Large intestine (tissue), 12 donors: ENCODE data around the gene ZNF692. TPM values are rescaled to one million over a fixed set of nuclear protein-coding genes. Genes with fewer than 3 reads are reported as not detected.
A peak's percentile ranks its signal among the peaks of the same experiment; 100 is the strongest.

Experiments
- DNase-seq, 2 donors: peaks; one replicate each; pipeline versions ENCODE4 v3.0.0 to v3.0.0-alpha.2; 2013
- H3K27ac ChIP-seq: one replicate; pipeline ENCODE4 v1.5.1; 2013; ENCODE audit warnings: low read length
- H3K27me3 ChIP-seq: 2 replicates; pipeline ENCODE4 v1.6.1; 2013; ENCODE audit warnings: low read length; ENCODE audit not compliant: control insufficient read depth, insufficient read depth
- H3K36me3 ChIP-seq: 2 replicates; pipeline ENCODE4 v1.6.1; 2013; ENCODE audit warnings: low read length; ENCODE audit not compliant: control insufficient read depth, insufficient read depth
- H3K4me1 ChIP-seq: one replicate; pipeline ENCODE4 v1.6.1; 2013; ENCODE audit warnings: low read length; ENCODE audit not compliant: control insufficient read depth, insufficient read depth
- H3K4me3 ChIP-seq: one replicate; pipeline ENCODE4 v1.5.1; 2013; ENCODE audit warnings: low read length
- H3K9me3 ChIP-seq: one replicate; pipeline ENCODE4 v1.6.1; 2013; ENCODE audit warnings: mild to moderate bottlenecking, low read depth, low read length, moderate library complexity; ENCODE audit not compliant: control insufficient read depth
- WGBS: methylation state at CpG from one replicate; pipeline ENCODE4 v1.1.5; 2013; ENCODE audit warnings: low lambda C conversion rate; ENCODE audit not compliant: insufficient coverage; 5-methylcytosine and 5-hydroxymethylcytosine counted together
- long read RNA-seq, 11 donors: transcript quantifications; one replicate each; lab custom pipeline, GENCODE V29; 2026
- polyA plus RNA-seq: library from polyadenylated mRNA; unstranded; fragments of 120-200 nt; gene quantifications from one replicate; pipeline ENCODE4 v1.2.1, GENCODE V29; 2013

The ZNF692 gene, protein sequence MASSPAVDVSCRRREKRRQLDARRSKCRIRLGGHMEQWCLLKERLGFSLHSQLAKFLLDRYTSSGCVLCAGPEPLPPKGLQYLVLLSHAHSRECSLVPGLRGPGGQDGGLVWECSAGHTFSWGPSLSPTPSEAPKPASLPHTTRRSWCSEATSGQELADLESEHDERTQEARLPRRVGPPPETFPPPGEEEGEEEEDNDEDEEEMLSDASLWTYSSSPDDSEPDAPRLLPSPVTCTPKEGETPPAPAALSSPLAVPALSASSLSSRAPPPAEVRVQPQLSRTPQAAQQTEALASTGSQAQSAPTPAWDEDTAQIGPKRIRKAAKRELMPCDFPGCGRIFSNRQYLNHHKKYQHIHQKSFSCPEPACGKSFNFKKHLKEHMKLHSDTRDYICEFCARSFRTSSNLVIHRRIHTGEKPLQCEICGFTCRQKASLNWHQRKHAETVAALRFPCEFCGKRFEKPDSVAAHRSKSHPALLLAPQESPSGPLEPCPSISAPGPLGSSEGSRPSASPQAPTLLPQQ
- 58.4 TPM for polyA plus RNA-seq
- long read RNA-seq, donor 1, partial matches to known transcripts, result 0 of 2 reads
- long read RNA-seq, donor 1, other reads (novel, unspliced or antisense), result 0 of 2 reads
- long read RNA-seq, donor 2, partial matches to known transcripts, result 0 of 3 reads
- long read RNA-seq, donor 2, other reads (novel, unspliced or antisense), result 0 of 3 reads
- long read RNA-seq, donor 3, result 0 reads
- long read RNA-seq, donor 4, partial matches to known transcripts, result 0 of 1 reads
- long read RNA-seq, donor 4, other reads (novel, unspliced or antisense), result 0 of 1 reads
- long read RNA-seq, donor 5, partial matches to known transcripts, result 0 of 2 reads
- long read RNA-seq, donor 5, other reads (novel, unspliced or antisense), result 0 of 2 reads
- long read RNA-seq, donor 6, partial matches to known transcripts, result 0 of 4 reads
- long read RNA-seq, donor 6, other reads (novel, unspliced or antisense), result 0 of 4 reads
- long read RNA-seq, donor 7, partial matches to known transcripts, result 0 of 3 reads
- long read RNA-seq, donor 7, other reads (novel, unspliced or antisense), result 0 of 3 reads
- long read RNA-seq, donor 8, partial matches to known transcripts, result 0 of 3 reads
- long read RNA-seq, donor 8, other reads (novel, unspliced or antisense), result 0 of 3 reads
- long read RNA-seq, donor 9, partial matches to known transcripts, result 0 of 5 reads
- long read RNA-seq, donor 9, other reads (novel, unspliced or antisense), result 0 of 5 reads
- long read RNA-seq, donor 10, partial matches to known transcripts, result 6 of 8 reads
- long read RNA-seq, donor 10, other reads (novel, unspliced or antisense), result 0 of 8 reads
- long read RNA-seq, donor 11, partial matches to known transcripts, result 0 of 3 reads
- long read RNA-seq, donor 11, other reads (novel, unspliced or antisense), result 0 of 3 reads

DNA sequence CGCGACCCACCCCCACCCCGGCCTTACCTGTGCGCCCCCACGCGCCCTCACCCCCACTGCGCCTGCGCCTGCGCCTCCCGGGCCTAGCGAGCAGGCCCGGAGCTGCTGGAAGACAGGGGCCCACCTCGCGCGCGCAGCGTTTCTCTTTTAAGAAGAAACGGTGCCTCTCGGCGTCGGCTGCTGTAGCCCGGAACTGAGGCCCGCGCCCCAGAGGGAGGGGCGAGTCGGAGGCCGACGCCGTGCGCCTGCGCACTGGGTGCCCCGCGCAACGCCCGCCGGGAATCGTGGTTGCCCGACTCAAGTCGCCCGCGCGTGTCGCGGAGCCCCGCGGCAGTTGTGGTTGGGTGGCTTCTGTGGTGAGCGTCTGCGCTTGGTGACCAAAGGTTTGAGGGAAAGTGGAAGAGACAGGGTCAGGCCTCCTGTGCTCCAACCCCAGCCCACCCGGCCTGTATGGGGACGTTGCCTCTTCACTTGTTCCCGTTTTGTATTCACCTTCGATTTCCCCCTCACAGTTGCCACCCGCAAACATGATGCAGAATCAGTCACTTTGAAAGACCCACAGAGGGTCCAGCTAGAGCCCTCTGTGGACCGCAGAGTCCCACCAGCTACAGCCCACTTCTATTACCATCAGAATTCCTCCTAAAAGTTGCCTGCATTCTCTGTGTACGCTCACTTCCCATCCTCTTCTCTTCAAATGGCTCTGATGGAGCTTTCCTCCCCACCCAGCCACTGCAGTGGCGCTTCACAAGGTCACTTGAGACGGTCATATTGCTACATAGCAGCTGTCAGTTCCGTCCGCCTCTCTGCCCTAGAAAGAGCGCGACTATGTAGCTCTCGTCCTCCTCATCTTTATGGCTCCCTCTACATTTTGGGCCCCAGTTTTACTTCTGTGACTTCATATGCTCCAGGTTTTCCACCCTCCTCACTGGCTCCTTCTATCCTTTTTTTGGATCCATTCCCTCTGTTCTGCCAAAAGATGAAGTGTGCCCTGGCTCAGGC, at the start of gene ZNF692:
Gene ZNF692 (minus strand): TSS at position 195 of the 999 bp plus-strand sequence. CDS start 776 bp downstream, outside the sequence.
- WGBS, result 67% methylated on average over 3 of the region's 62 CpGs
- Histone ChIP-seq H3K9me3 (no peaks in the 10 kb centered on the region), H3K27ac (peak within 1 kb of the TSS; percentile 91), H3K4me3 (peak within 1 kb of the TSS; percentile 88), H3K27me3 (no peaks in the 10 kb centered on the region), H3K4me1 (peaks cover 25% of the 10 kb centered on the region), H3K36me3 (peaks cover 9% of the 10 kb centered on the region)
- DNase-seq, result peak; percentile 98 to 99

DNA sequence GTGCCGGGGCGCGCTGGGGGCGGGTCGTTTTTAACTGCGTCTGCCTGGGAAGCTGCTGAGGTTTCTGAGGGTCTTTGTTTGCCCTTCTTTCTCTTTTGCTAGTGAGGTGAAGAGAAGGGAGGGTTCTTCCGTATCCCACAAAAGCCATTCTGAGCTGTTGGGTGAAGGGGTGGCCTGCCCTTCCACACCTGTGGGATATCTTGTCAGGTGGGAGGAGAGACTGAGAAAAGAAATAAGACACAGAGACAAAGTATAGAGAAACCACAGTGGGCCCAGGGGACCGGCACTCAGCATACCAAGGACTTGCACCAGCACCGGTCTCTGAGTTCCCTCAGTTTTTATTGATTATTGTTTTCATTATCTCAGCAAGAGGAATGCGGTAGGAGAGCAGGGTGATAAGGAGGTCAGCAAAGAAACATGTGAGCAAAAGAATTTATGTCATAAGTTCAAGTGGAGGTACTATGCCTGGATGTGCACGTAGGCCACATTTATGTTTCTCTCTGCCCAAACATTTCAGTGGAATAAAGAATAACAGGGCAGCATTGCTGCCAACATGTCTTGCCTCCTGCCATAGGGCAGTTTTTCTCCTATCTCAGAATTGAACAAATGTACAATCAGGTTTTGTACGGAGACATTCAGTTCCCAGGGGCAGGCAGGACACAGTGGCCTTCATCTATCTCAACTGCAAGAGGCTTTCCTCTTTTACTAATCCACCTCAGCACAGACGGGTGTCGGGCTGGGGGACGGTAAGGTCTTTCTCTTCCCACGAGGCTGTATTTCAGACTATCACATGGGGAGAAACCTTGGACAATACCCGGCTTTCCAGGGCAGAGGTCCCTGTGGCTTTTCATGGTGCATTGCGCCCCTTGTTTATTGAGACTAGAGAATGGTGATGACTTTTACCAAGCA, 48.1 kb upstream of the ZNF692 start:
- H3K9me3 ChIP-seq, result no peaks in the 10 kb centered on the region
- H3K4me1 ChIP-seq, result peaks cover 15% of the 10 kb centered on the region
- H3K4me3 ChIP-seq, result peak overlapping the region; percentile 70
- peak; percentile 49 to 92 for DNase-seq
- H3K27ac ChIP-seq, result peak overlapping the region; percentile 99
- peaks cover 4% of the 10 kb centered on the region for H3K36me3 ChIP-seq
- 0% methylated on average over 1 of the region's 18 CpGs for WGBS
- no peaks in the 10 kb centered on the region for H3K27me3 ChIP-seq

DNA sequence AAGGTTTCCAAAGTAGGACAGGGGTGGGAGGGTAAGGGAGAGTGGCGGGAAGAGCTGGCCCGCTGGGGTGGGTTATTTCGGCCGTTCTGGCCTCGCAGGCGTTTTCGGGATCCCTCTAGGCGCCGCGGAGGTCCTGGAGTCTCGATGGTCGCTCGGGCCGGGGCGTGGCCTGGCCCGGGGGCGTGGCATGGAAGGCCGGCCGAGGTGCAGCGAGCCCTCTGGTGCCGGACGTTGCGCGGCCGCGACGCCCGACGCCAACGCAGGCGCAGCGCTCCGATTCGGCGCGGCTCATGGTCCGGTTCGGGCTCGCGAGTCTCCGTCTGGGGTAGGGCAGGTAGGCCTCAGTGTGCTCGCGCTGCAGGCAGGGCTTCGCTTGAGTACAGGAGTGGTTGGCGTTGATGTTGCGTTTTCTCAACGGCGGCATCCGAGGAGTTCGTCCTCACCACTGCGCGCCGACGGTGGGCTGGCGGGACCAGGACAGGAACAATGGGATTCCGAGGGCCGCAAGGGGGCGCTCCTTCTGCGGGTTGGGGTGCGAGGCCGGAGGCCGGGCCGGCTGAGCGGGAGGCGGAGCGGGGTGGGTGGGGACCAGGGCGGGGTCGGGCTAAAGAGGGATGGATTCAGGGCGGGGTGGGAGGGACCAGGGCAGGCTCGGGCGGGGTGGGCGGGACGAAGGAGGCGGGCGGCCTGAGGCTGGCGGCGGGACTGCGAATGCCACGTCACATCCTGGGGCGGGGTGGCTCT, 47.3 kb upstream of the ZNF692 start, which contains the start of gene PGBD2:
Gene PGBD2 (plus strand): TSS at position 227 of the 744 bp plus-strand sequence. CDS start 7,628 bp downstream, outside the sequence.
- WGBS, result no CpG with 5 or more reads among the region's 80 CpGs
- peak within 1 kb of the TSS; percentile 70 for H3K4me3 ChIP-seq
- no peaks in the 10 kb centered on the region for H3K9me3 ChIP-seq
- peak within 1 kb of the TSS; percentile 99 for H3K27ac ChIP-seq
- peaks cover 4% of the 10 kb centered on the region for H3K36me3 ChIP-seq
- peaks cover 2% of the 10 kb centered on the region for H3K27me3 ChIP-seq
- peaks cover 15% of the 10 kb centered on the region for H3K4me1 ChIP-seq
- DNase-seq, result peak; percentile 91 to 94

DNA sequence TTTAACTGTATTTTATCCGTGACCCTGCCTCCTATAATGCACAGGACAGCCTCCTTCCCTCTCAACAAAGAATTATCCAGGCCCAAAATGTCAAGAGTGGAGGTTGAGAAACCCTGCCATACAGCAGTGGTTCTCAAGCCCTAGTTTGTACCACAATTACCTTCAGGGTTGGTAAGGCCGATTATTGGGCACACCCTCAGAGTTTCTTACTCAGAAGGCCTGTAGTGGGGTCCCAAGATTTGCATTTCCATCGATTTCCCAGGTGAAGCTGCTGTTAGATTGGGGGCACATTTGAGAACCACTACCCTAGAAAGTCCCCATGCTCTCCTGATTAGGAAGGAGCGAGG, 46.8 kb upstream of the ZNF692 start:
- no peaks in the 10 kb centered on the region for H3K9me3 ChIP-seq
- H3K27me3 ChIP-seq, result peaks cover 2% of the 10 kb centered on the region
- no CpG with 5 or more reads among the region's 4 CpGs for WGBS
- H3K4me1 ChIP-seq, result peaks cover 15% of the 10 kb centered on the region
- peak overlapping the region; percentile 94 for H3K27ac ChIP-seq
- DNase-seq, result no peak
- peaks cover 4% of the 10 kb centered on the region for H3K36me3 ChIP-seq
- H3K4me3 ChIP-seq, result peak overlapping the region; percentile 65

DNA sequence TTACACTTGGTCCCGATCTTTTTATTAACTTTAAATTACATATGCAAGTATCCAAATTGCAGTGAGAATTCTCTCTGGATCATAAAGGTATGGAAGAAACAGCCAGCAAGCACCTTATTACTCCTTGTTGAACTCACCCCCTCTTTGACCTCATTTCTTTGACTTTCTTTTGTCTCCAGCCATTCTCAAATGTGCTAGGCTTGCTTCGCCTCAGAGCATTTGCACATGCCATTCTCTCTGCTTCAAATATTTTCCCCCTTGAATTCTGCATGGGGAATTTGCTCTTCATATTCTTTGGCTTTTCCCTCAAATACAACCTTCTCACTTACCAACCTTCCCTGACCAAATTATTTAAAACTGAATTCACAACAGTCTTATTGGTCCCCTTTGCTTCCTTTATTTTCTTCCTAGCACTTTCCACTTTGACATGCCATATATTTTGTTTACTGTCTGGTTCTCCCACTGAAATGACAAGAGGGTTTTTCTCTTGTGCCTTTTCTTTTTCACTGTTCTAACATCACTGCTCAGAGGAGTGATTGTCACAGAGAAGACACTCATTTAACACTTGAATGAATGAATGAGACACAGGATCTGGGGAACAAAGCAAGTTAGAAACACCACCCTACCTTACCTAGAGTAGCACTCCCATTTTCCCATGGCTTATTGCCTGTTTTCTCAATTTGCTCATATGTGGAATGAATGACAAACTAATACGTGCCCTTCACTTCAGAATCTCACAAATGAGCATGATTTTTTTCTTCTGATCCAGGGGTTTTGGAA, 45.7 kb upstream of the ZNF692 start:
- H3K27me3 ChIP-seq, result peaks cover 2% of the 10 kb centered on the region
- H3K9me3 ChIP-seq, result no peaks in the 10 kb centered on the region
- H3K36me3 ChIP-seq, result no peaks in the 10 kb centered on the region
- peaks cover 15% of the 10 kb centered on the region for H3K4me1 ChIP-seq
- H3K27ac ChIP-seq, result no peak overlapping the region
- H3K4me3 ChIP-seq, result no peak overlapping the region
- DNase-seq, result no peak
- WGBS, result 100% methylated on average over 2 of the region's 3 CpGs

DNA sequence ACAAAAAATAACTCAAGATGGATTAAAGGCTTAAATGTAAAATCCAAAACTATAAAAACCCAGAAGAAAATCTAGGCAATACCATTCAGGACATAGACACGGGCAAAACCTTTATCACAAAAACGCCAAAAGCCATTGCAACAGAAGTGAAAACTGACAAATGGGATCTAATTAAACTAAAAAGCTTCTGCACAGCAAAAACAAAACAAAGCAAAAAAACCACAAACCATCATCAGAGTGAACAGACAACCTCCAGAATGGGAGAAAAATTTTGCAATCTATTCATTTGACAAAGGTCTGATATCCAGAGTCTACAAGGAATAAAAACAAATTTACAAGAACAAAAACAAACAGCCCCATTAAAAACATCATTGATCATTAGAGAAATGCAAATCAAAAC, 42.7 kb upstream of the ZNF692 start:
- 92% methylated on average over 2 of the region's 2 CpGs for WGBS
- H3K27ac ChIP-seq, result no peak overlapping the region
- H3K27me3 ChIP-seq, result peaks cover 11% of the 10 kb centered on the region
- no peaks in the 10 kb centered on the region for H3K4me1 ChIP-seq
- H3K4me3 ChIP-seq, result no peak overlapping the region
- H3K36me3 ChIP-seq, result no peaks in the 10 kb centered on the region
- H3K9me3 ChIP-seq, result no peaks in the 10 kb centered on the region
- no peak for DNase-seq

DNA sequence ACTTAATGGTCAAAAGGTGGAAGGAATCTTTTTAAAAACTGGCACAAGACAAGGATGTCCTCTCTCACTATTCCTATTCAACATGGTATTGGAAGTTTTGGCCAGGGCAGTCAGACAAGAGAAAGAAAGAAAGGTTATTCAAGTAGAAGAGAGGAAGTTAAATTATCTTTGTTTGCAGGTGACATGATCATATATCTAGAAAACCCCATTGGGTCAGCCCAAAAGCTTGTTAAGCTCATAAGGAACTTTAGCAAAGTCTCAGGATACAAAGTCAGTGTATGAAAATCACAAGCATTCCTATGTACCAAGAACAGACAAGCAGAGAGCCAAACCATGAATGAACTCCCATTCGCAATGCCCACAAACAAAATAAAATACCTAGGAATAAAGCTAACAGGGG, 41.8 kb upstream of the ZNF692 start:
- DNase-seq, result no peak
- Histone ChIP-seq H3K36me3 (no peaks in the 10 kb centered on the region), H3K9me3 (no peaks in the 10 kb centered on the region), H3K4me3 (no peak overlapping the region), H3K4me1 (no peaks in the 10 kb centered on the region), H3K27ac (no peak overlapping the region), H3K27me3 (peaks cover 11% of the 10 kb centered on the region)
- 100% methylated on average over 1 of the region's 1 CpG for WGBS
